ENCODE results near the gene KLRC1.
"Not testable (repeated sequence)": the region's sequence is repeated elsewhere in the genome, so short reads cannot be mapped to it uniquely, and the experiment has no call there.

Gene KLRC1

GRCh38 chr12:10453156-10453555, at the start of gene KLRC1:
Gene KLRC1, minus strand, starts transcription at chr12:10453377. Its CDS starts 2,221 bp downstream, at chr12:10451156.
- DNase-seq: no peak

DNA sequence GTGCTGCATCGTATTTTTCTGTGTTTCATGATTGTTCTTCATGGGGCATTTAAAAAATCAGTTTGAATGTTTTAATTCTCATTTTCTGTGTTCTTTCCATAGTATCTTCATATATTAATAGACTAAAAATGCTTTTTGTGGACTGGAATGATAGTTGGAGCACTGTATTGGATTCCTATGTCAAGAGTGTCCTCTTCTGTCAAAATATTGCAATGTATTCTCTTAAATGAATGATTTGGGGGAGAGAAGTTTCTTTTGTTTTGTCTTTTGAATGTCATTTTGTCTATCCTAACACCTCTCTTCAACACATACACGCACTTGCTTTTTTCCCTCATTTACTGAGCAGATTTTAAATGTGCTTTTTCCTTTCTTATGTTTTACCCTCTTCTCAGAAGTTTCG, 47.9 kb upstream of the KLRC1 start:
- no peak for DNase-seq

GRCh38 chr12:10498042-10498441, 44.9 kb upstream of the KLRC1 start:
- DNase-seq: no peak

- no peak for DNase-seq
Observed at GRCh38 chr12:10497602-10498001, 44.4 kb upstream of the KLRC1 start.

DNA sequence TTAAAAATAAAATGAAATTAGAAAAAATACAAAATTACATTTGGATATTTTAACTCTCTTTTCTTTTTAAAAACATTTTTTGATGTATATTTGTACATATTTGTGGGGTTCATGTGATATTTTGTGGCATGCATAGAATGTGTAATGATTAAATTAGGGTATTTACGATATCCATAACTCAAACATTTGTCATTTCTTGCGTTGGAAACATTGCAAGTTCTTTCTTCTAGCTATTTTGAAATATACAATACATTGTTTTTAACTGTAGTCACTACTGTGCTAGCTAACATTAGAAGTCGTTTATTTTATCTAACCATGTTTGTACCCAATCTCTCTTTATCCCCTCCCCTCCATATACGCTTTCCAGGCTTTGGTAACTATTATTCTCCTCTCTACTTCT, 38.6 kb upstream of the KLRC1 start:
- no peak for DNase-seq

GRCh38 chr12:10487328-10487727, 34.2 kb upstream of the KLRC1 start:
- DNase-seq: not testable (repeated sequence)

- DNase-seq: not testable (repeated sequence)
Observed at GRCh38 chr12:10481901-10482300, 28.7 kb upstream of the KLRC1 start.

DNA sequence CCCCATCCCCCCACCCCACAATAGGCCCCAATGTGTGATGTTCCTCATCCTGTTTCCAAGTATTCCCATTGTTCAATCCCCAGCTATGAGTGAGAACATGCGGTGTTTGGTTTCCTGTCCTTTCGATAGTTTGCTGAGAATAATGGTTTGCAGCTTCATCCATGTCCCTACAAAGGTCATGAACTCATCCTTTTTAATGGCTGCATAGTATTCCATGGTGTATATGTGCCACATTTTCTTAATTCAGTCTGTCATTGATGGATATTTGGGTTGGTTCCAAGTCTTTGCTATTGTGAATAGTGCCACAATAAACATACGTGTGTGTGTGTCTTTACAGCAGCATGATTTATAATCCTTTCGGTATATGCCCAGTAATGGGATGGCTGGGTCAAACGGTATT, 19.6 kb upstream of the KLRC1 start:
- DNase-seq: not testable (repeated sequence)

DNA sequence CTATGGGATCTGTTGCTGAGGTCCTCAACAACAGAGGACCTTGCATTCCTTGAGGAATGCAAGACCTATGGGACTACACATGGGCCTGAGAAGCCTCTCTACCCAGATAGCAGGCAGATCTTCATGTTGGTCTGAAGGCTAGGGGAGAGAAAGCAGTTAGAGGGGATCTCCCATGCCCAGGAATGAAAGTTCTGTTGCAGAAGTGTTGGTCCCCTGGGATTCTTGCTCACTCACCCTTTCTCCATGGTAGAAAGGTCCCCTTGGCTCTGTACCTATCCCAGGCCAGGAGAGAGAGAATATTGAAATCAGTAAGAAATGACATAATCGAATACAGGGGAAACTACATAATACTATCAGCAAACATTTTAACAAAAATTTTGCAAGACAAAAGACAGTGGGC, 16.5 kb upstream of the KLRC1 start:
- no peak for DNase-seq

- no peak for DNase-seq
Observed at GRCh38 chr12:10466311-10466710, 13.1 kb upstream of the KLRC1 start.

DNA sequence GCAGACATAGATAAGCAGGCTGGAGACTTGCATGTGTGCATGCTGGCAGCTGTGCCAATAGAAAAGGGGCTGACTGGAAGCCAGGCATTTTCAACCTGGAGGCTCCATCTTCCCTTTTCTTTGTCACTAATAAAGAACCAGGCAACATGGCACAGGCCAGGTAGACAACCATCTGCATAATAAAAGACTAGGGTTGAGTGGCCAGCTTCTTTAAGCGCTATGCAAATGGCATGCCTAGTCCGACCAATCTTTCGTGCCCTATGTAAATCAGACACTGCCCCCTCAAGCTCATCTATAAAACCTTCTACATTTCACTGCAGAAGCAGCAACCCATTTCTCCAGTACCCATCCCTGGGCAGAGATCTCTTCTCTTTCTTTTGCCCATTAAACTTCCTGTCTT, 4.6 kb upstream of the KLRC1 start:
- no peak for DNase-seq

GRCh38 chr12:10456856-10457255, 3.7 kb upstream of the KLRC1 start:
- DNase-seq: no peak

- no peak for DNase-seq
Observed at GRCh38 chr12:10455766-10456165, 2.6 kb upstream of the KLRC1 start.

GRCh38 chr12:10454531-10454930, 1.4 kb upstream of the KLRC1 start:
- no peak for DNase-seq

DNA sequence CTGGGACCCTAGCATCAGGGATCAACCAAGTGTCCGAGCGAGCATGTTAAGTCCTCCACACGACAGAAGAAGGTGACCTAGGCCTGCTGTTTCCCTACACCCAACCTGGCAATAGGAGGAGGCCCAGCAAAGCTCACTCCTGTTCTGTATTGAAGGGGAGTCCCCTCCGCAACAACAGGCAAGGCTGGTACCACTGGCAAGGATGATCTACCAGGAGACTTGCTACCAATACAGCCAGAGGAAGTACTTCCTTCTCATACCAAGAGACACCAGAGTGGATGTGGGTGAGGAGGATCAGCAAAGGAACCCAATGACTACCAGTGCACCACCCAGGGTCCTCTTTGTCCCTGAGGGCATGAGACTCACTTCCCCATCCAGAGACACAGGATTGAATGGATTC, 4.9 kb downstream of the KLRC1 start:
- no peak for DNase-seq

DNA sequence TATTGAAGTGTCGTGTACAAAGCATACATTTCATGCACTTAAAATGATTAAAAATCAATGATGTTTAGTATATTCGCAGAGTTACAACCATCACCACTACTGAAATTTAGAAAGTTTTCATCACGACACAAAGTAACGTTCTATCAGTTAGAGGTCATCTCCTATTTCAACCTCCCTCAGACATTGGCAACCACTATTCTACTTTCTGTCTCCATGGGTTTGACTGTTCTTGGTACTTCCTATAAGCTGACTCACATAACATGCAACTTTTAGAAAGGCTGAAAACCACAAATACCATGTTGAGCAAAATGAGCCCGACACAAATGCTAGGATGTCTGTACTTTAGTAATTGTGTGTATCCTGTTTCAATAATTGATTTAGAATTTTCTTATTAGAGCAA, 7.1 kb downstream of the KLRC1 start:
- DNase-seq: not testable (repeated sequence)

DNA sequence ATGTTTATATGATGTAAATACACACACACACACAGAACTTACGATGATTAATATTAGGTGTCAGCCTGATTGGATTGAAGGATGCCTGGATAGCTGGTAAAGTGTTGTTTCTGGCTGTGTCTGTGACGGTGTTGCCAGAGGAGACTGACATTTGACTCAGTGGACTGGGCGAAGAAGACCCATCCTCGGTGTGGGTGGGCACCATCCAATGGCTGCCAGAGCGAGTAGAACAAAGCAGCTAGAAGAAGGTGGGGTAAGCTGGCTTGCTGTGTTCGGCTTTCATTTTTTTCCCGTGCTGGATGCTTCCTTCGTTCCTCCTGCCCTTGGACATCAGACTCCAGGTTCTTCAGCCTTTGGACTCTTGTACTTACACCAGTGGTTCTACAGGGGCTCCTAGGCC, 12.0 kb downstream of the KLRC1 start:
- DNase-seq: not testable (repeated sequence)

DNA sequence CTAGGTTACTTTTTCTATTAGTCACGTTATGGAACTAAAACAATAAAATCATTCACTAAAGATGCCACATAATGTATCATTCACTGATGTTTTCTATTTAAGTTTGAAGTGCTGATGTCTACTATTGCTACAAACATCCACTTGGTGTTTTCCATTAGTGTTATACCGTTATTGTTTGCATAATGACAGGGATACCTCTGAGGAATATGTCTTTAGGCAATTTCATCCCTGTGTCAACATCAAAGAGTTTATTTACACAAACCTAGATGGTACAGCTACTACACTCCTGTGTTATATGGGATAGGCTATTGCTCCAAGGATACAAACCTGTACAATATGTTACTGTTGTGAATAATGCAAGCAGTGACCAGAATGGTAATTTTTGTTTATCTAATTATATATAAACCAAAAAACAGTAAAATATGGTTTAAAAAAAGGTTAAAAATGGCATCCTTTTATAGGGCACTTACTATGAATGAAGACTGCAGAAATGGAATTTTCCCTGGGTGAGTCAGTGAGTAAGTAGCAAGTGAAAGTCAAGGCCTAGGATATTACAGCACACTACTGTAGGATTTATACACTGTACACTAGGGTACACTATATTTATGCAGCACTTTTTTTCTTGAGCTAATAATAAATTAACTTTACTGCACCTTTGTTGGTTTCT, 13.4 kb downstream of the KLRC1 start:
- DNase-seq: not testable (repeated sequence)

DNA sequence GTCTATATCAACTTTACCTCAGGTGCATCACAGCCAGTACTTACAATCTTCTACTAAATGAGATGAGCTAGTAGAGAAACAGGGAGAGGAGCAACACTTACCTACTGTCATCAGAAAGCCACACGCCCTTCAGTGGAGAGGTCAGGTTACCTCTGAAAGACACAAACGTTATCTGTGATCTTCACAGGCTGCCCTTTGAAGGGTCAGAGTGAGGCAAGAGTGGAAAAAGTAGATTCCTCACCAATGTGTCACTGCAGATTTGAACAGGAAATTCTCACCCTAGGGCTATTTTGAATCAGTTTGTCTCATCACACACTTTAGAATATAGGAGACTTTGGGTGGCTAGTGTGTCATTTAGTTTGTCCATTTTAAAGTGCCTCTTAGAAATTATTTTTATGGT, 15.6 kb downstream of the KLRC1 start:
- DNase-seq: not testable (repeated sequence)

DNA sequence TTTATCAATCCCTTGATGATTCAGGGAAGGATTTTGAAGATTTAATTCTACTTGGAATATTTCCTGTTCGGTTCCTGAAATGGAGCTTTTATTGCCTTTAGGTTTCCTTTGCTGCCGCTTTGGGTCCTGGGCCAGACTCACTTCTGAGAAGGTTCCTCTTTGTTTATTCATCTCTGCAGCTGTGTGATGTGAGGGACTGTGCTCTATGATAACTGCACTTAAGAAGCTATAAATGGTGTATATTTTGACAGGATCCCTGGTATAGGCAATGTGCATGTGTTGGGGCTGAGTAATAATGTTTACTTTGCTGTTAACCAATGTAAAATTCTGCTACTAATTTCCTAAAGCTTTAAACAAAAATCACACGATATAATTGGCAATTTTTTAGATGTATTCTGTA, 17.4 kb downstream of the KLRC1 start, which contains the start of gene KLRC2:
KLRC2 (minus strand) TSS at position 195 of the 400 bp plus-strand sequence; CDS start at position 171, 24 bp downstream.
- DNase-seq: not testable (repeated sequence)

GRCh38 chr12:10430623-10431022, 22.6 kb downstream of the KLRC1 start:
- DNase-seq: not testable (repeated sequence)

DNA sequence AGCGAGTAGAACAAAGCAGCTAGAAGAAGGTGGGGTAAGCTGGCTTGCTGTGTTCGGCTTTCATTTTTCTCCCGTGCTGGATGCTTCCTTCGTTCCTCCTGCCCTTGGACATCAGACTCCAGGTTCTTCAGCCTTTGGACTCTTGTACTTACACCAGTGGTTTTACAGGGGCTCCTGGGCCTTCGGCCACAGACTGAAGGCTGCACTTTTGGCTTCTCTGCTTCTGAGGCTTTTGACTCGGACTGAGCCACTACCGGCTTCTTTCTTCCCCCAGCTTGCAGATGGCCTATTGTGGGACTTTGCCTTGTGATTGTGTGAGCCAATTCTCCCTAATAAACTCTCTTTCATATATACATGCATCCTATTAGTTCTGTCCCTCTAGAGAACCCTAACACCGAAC, 27.2 kb downstream of the KLRC1 start:
- not testable (repeated sequence) for DNase-seq

- DNase-seq: not testable (repeated sequence)
Observed at GRCh38 chr12:10424260-10424899, 28.8 kb downstream of the KLRC1 start.

GRCh38 chr12:10422159-10422558, 31.0 kb downstream of the KLRC1 start:
- not testable (repeated sequence) for DNase-seq

DNA sequence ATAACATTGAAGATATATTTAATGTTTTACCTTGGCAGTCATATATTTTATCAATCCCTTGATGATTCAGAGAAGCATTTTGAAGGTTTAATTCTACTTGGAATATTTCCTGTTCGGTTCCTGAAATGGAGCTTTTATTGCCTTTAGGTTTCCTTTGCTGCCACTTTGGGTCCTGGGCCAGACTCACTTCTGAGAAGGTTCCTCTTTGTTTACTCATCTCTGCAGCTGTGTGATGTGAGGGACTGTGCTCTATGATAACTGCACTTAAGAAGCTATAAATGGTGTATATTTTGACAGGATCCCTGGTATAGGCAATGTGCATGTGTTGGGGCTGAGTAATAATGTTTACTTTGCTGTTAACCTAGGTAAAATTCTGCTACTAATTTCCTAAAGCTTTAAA, 32.8 kb downstream of the KLRC1 start, which contains the start of gene KLRC3:
KLRC3 (minus strand) TSS at position 262 of the 400 bp plus-strand sequence; CDS start at position 217, 45 bp downstream.
- not testable (repeated sequence) for DNase-seq

Measured in NCI-H510A (cell line).